NB4 (cell line): ENCODE measurements around the gene AHRR.

Source experiments
- MYC ChIP-seq: IDR thresholded peaks from 2 replicates; pipeline ENCODE4 v1.6.1; 2011; ENCODE audit warnings: low read depth, low read length
- POLR2A ChIP-seq: IDR thresholded peaks from 2 replicates; pipeline ENCODE4 v1.6.1; 2011; ENCODE audit warnings: mild to moderate bottlenecking; ENCODE audit not compliant: insufficient read length; ENCODE audit errors: extremely low read depth
- TF ChIP-seq, protein P1 (sequence below): IDR thresholded peaks from one replicate; pipeline ENCODE4 v1.5.1; 2012; ENCODE audit warnings: low read depth, low read length

DNA sequence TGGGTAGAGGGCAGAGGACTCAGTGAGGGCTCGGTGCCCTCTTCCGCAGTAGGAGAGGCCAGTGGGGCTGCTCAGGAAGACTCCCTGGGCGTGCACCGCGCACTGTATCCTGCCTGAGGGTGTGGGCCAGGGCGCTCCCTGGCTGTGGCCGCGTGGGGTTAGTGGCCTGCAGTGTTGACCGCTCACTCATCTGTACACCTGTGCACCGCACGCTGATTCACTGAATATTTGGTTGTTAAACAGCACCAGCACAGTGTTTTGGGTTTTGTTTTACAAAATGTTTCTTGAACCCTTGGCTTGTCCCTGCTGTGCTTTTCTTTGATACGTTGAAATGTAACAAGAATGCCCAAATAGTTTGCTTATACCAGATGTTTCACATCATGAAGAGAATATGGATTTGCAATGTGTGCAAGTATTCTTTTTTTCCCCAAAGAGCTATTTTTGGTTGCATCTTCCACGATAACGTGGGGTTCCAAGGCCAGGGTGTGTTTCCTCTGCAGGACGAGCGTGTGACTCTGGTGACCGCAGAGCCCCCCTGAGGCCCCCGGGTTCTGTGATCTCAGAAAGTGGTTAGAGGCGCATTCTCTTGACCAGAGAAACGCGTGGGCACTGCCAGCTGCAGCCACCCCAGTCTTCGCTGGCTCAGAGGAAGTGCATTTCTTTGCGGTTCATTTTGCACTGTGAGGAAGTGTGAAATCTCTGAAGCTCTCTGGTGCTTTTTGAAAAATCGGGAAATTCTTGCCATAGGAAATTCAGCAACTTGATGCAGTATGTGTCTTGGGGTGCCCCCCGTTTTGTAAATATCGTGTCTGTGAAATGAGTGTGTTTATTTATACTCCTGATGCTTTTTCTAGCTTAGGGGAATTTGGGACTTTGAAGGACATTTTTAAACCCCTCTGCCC is 46.9 kb downstream of the AHRR start:
- TF ChIP-seq POLR2A, result no peak
- TF ChIP-seq, protein P1, sequence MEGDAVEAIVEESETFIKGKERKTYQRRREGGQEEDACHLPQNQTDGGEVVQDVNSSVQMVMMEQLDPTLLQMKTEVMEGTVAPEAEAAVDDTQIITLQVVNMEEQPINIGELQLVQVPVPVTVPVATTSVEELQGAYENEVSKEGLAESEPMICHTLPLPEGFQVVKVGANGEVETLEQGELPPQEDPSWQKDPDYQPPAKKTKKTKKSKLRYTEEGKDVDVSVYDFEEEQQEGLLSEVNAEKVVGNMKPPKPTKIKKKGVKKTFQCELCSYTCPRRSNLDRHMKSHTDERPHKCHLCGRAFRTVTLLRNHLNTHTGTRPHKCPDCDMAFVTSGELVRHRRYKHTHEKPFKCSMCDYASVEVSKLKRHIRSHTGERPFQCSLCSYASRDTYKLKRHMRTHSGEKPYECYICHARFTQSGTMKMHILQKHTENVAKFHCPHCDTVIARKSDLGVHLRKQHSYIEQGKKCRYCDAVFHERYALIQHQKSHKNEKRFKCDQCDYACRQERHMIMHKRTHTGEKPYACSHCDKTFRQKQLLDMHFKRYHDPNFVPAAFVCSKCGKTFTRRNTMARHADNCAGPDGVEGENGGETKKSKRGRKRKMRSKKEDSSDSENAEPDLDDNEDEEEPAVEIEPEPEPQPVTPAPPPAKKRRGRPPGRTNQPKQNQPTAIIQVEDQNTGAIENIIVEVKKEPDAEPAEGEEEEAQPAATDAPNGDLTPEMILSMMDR, result no peak
- peak; percentile 30; the same call in 1 of the 2 replicates for TF ChIP-seq MYC
